Subcutaneous adipose tissue (tissue), 4 donors: ENCODE results near the gene SORL1. TPM values are rescaled to one million over a fixed set of nuclear protein-coding genes. Genes with fewer than 3 reads are reported as not detected.

Experiments
- total RNA-seq, 4 donors: library from RNA; depleted of rRNA; stranded (reverse); fragments of >200 nt; gene quantifications; one replicate each; pipeline ENCODE4 v1.1.0, GENCODE V29; 2016
- TF ChIP-seq, protein P1 (sequence below): fragments of 450-650 bp; IDR thresholded peaks from one replicate; pipeline ENCODE4 v1.5.1; 2016; ENCODE audit warnings: low read depth, mild to moderate bottlenecking, control low read depth, antibody characterized with exemption, moderate library complexity

SORL1 gene
- total RNA-seq, 4 donors from 2014 or later = 4.2 to 10.7 (median 6.6) TPM

DNA sequence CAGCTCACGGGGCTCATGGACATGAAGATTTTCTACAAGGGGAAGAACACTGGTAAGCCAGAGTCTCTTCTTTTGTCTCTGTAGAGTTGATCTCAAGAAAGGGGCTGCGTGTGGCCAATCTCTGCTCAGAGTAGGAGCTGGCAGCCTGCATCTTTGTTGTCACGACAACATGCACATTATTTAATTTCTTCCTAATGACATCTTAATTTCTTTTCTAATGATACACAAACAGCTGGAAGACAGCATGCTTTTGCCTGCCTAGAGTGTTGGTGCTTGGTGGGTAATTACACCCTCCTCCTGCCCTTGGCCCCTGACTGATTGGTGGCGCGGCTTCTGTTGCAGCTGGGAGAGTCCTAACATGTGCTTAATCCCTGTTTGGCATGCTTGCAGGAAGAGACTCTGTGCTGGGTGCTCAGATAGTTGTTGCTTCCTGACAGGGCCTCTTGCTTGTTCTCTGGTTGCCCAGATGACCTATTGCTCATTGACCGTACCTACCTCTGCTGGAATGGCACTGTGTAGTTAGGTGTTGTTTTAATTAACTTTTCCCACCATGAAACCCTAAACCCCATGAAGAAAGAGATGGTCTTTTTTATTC lies 107.6 kb downstream of the SORL1 start:
- TF ChIP-seq, protein P1, sequence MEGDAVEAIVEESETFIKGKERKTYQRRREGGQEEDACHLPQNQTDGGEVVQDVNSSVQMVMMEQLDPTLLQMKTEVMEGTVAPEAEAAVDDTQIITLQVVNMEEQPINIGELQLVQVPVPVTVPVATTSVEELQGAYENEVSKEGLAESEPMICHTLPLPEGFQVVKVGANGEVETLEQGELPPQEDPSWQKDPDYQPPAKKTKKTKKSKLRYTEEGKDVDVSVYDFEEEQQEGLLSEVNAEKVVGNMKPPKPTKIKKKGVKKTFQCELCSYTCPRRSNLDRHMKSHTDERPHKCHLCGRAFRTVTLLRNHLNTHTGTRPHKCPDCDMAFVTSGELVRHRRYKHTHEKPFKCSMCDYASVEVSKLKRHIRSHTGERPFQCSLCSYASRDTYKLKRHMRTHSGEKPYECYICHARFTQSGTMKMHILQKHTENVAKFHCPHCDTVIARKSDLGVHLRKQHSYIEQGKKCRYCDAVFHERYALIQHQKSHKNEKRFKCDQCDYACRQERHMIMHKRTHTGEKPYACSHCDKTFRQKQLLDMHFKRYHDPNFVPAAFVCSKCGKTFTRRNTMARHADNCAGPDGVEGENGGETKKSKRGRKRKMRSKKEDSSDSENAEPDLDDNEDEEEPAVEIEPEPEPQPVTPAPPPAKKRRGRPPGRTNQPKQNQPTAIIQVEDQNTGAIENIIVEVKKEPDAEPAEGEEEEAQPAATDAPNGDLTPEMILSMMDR = no peak

DNA sequence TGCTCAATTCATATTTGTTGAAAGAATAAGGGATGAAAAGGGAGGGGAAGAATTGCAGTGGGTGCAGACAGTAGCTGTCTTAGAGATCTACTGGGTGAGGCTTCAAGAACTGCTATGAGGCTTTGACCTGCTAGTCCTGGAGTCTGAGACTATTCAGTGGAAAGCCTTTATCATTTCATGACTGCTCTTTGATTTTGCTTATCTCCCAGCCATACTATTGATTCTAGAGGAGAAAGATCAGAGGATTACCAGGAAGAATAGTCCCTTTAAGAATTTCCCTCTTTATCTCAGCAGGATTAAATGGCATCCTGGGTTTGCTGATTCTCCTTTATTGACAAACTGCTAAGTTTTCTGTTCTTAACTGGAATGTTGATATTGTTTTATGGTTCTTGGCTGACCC lies 108.1 kb downstream of the SORL1 start:
- TF ChIP-seq, protein P1 = no peak

GRCh38 chr11:121561240-121561639 lies 109.1 kb downstream of the SORL1 start:
- TF ChIP-seq, protein P1 = no peak

GRCh38 chr11:121561716-121562115 lies 109.6 kb downstream of the SORL1 start:
- TF ChIP-seq, protein P1 = no peak

DNA sequence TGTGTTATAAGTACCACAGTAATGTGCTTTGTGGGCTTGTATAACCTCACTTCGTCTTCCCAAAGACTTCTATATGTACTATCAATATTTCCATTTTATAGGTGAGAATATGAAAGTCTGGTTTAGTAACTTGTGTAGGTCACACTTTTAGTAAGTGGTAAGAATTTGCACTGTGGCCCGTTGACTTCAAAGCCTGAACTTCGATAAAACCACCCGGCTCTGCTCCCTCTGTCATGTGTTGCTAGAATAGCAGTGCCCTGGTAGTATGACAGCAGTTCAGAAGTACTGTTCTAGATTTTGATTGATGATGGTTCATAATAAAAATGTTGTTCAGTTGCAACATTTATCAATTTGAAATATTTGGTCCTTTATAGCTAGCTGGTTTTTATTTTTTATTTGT lies 110.9 kb downstream of the SORL1 start:
- TF ChIP-seq, protein P1 = no peak

- TF ChIP-seq, protein P1 = no peak
Measured at GRCh38 chr11:121563900-121564822, 112.0 kb downstream of the SORL1 start.

GRCh38 chr11:121564948-121565684 lies 113.0 kb downstream of the SORL1 start:
- TF ChIP-seq, protein P1 = no peak
